Panc1 (cell line): ENCODE results near the gene IL11RA. TPM values are rescaled to one million over a fixed set of nuclear protein-coding genes. Genes with fewer than 3 reads are reported as not detected.

ENCODE experiments used
- ATAC-seq: fragments of 200-7000 bp; cut with Tn5 transposase; 2 replicates; pipeline ENCODE4 v1.9.1; 2020; ENCODE audit warnings: mild to moderate bottlenecking, moderate library complexity
- BruUV-seq: library from RNA; stranded (reverse); fragments of 400-500 nt; replicated peaks from 2 replicates; lab custom pipeline; 2021; lab: Mats Ljungman, UMichigan
- CTCF ChIA-PET: fragments of 300-600 bp; sonication (Branson Sonifier 250); formaldehyde crosslinking; loops from one replicate; lab custom pipeline; 2022; ENCODE audit warnings: antibody characterized with exemption; lab: Charles Lee
- POLR2A ChIA-PET: fragments of 300-600 bp; sonication (Branson Sonifier 250); formaldehyde crosslinking; loops from one replicate; lab custom pipeline; 2022; ENCODE audit warnings: antibody characterized with exemption; lab: Charles Lee
- DNase-seq: peaks from one replicate; pipeline ENCODE4 v3.0.0-alpha.2; 2010; ENCODE audit warnings: low read depth, low spot score
- H3K27ac ChIP-seq: 2 replicates; pipeline ENCODE4 v1.5.1; 2011; ENCODE audit warnings: mild to moderate bottlenecking, low read length, inconsistent platforms
- H3K27me3 ChIP-seq: fragments of 200-500 bp; sonication (Bioruptor generic); 2 replicates; pipeline ENCODE4 v1.6.0; 2014; ENCODE audit warnings: low read length, inconsistent platforms; ENCODE audit not compliant: control insufficient read depth, insufficient read depth
- H3K36me3 ChIP-seq: fragments of 200-500 bp; sonication (Bioruptor generic); 2 replicates; pipeline ENCODE4 v1.5.1; 2014; ENCODE audit warnings: inconsistent platforms, mild to moderate bottlenecking, low read length, moderate library complexity; ENCODE audit not compliant: control insufficient read depth, insufficient read depth
- H3K4me1 ChIP-seq: 2 replicates; pipeline ENCODE4 v1.5.1; 2011; ENCODE audit warnings: inconsistent platforms, mild to moderate bottlenecking, low read length, moderate library complexity; ENCODE audit not compliant: control insufficient read depth, insufficient read depth
- H3K4me3 ChIP-seq, 2 experiments: 2 replicates each; pipeline ENCODE4 v1.5.1; 2011 to 2012; ENCODE audit warnings: low read depth in 2 of 2, low read length in 2 of 2, mild to moderate bottlenecking in 2 of 2, inconsistent platforms in 1 of 2, moderate library complexity in 1 of 2
- H3K9me3 ChIP-seq: fragments of 200-500 bp; sonication (Bioruptor generic); 2 replicates; pipeline ENCODE4 v1.5.1; 2014; ENCODE audit warnings: low read depth, mild to moderate bottlenecking, inconsistent platforms, low read length, moderate library complexity; ENCODE audit not compliant: control insufficient read depth, insufficient read depth
- CTCF ChIP-seq: fragments of 450-650 bp; IDR thresholded peaks from 2 replicates; pipeline ENCODE4 v1.5.1; 2017; ENCODE audit warnings: mild to moderate bottlenecking
- POLR2AphosphoS5 ChIP-seq: IDR thresholded peaks from 2 replicates; pipeline ENCODE4 v1.6.1; 2012; ENCODE audit warnings: mild to moderate bottlenecking, low read depth, low read length, moderate library complexity
- REST ChIP-seq, 2 experiments: IDR thresholded peaks; 2 replicates each; pipeline ENCODE4 v1.6.1; 2011 to 2012; ENCODE audit warnings: low read depth in 2 of 2, control low read depth in 1 of 2, low read length in 1 of 2, mild to moderate bottlenecking in 1 of 2, moderate library complexity in 1 of 2; ENCODE audit not compliant: insufficient read depth in 1 of 2
- SIN3A ChIP-seq: IDR thresholded peaks from 2 replicates; pipeline ENCODE4 v1.6.1; 2012; ENCODE audit warnings: low read depth, mild to moderate bottlenecking, low read length, moderate library complexity, borderline replicate concordance; ENCODE audit not compliant: insufficient read depth
- TCF7L2 ChIP-seq: IDR thresholded peaks from 2 replicates; pipeline ENCODE4 v1.6.1; 2011; ENCODE audit warnings: mild to moderate bottlenecking, low read depth, low read length, inconsistent platforms
- in situ Hi-C: cut with HindIII; loops from 2 replicates; pipeline ENCODE4 v1.10.0; 2016; ENCODE audit warnings: low sequenced_read_pairs, low pct_unique_long_range_greater_than_20kb
- intact Hi-C: fragments of 100-400 bp; cut with micrococcal nuclease; formaldehyde crosslinking; loops from one replicate; pipeline ENCODE4 v1.10.0; 2022; ENCODE audit not compliant: unreplicated experiment
- total RNA-seq: library from RNA; stranded (reverse); gene quantifications from one replicate; pipeline ENCODE4 v1.2.1, GENCODE V29; 2021; ENCODE audit not compliant: unreplicated experiment

The IL11RA gene
- total RNA-seq, 1 experiment from 2014 or later, result 21.6 TPM

DNA sequence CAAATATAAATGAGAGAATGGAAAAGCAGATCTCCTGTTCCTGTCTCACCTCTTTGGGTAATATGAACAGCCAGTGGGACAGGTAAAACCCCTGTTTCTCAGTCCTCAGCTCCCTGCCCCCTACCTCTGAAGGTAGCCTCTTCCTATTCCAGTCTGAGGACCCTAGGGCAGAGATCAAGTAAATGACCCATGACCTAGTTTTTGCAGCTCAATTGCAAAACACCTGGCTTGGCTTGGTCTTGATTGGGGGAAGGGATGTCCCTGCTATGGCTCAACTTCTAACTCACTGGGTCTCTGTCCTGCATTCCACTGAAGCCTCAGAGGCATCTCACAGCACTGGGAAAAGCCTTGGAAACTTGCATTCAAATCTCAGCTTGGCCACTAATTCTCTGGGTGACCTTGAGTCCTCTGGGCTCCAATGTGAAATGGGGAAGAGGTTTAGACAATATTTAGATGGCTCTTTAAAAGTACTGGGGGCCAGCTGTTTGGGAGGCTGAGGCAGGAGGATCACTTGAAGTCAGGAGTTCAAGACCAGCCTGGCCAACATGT, 7.1 kb upstream of the IL11RA start:
- DNase-seq, result no peak
- TF ChIP-seq CTCF, result no peak
- TF ChIP-seq REST (IDR thresholded peaks at IDR 0.05; ENCODE audit: insufficient read depth in 1 of 2, low read depth in 2 of 2, low read length in 1 of 2), result no peak
- no peak for TF ChIP-seq POLR2AphosphoS5
- TF ChIP-seq SIN3A, result no peak
- TF ChIP-seq TCF7L2, result no peak
- no peaks in the 10 kb centered on the region for H3K36me3 ChIP-seq
- H3K27me3 ChIP-seq, result no peaks in the 10 kb centered on the region
- in situ Hi-C loops, result no loop called here
- H3K27ac ChIP-seq, result no peak overlapping the region
- no peak for ATAC-seq
- POLR2A ChIA-PET, result interaction anchor here (0.6 kb wide), 1 partner anchor 8 kb away, joined by 4 read pairs; no protein-coding TSS in a partner anchor
- H3K4me1 ChIP-seq, result peaks cover 16% of the 10 kb centered on the region
- intact Hi-C loops, result no loop called here
- CTCF ChIA-PET, result interaction anchor here (1.2 kb wide), 2 partner anchors 11 to 57 kb away, joined by 4 to 6 read pairs; no protein-coding TSS in a partner anchor
- H3K4me3 ChIP-seq, result no peak overlapping the region
- BruUV-seq, result no TSS peak
- H3K9me3 ChIP-seq, result no peaks in the 10 kb centered on the region

DNA sequence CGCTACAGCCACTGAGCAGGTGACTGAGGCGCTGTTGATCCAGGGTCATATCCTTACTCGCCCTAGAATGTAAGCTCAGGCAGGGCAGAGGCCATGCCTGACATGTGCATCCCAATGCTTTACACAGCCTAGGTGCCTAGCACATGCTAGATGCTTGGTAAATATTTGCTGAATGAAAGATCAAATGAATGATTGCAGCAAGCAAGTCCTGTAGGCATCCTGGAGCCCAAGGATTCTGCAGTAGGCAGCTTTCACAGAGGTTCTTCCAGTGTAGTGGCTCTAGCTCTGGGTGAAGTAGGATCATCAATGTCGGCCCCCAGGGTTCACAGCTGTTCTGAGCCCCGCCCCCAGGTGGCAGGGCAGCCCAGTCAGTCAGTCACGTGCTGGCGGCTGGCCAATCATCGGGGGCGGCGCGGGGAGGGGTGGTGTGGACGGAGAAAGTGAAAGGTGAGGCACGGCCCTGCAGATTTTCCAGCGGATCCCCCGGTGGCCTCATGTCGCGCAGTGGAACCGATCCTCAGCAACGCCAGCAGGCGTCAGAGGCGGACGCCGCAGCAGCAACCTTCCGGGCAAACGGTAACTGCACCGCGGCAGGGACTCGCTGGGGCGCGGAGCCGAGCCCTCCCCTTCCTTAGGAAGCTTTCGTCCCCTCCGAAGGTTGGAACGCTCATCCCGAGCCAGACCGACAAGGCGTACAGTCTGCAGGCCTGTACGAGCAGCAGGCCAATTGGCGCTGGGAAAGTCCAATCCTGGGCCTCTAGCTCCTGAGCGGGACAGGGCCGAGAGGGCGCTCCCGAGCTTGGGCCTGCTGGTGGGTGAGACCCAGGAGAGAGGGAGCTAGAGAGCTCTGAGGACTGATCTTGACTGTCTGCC, 5.5 kb upstream of the IL11RA start, which contains the start of gene GALT:
Gene GALT, plus strand, starts transcription at position 465 of the 873 bp plus-strand sequence. Its CDS starts 30 bp downstream, at position 495.
- ATAC-seq, result peak; percentile 89
- H3K9me3 ChIP-seq, result no peaks in the 10 kb centered on the region
- peaks cover 24% of the 10 kb centered on the region for H3K4me1 ChIP-seq
- in situ Hi-C loops, result no loop called here
- H3K27me3 ChIP-seq, result no peaks in the 10 kb centered on the region
- intact Hi-C loops, result no loop called here
- peak within 1 kb of the TSS; percentile 73 to 84 for H3K4me3 ChIP-seq
- H3K36me3 ChIP-seq, result no peaks in the 10 kb centered on the region
- BruUV-seq, result TSS peak; percentile 63
- peak; percentile 30 for DNase-seq
- ChIA-PET CTCF (interaction anchor here (0.8 to 1.3 kb wide), 6 partner anchors 9 to 56 kb away, joined by 3 to 8 read pairs (median 4); partner anchors contain the start of gene SIGMAR1), POLR2A (no interaction called here)
- TF ChIP-seq SIN3A (no peak), POLR2AphosphoS5 (peak; percentile 77), TCF7L2 (peak; percentile 43)
- peak within 1 kb of the TSS; percentile 93 for H3K27ac ChIP-seq
